Midbrain (tissue), 1 donor: Measurements from ENCODE around the gene TEKT4.
"Not testable (repeated sequence)": the region's sequence is repeated elsewhere in the genome, so short reads cannot be mapped to it uniquely, and the experiment has no call there.

Experiments used
- DNase-seq: peaks from one replicate; lab custom pipeline; 2025; lab: John Stamatoyannopoulos, UW

The TEKT4 gene, protein sequence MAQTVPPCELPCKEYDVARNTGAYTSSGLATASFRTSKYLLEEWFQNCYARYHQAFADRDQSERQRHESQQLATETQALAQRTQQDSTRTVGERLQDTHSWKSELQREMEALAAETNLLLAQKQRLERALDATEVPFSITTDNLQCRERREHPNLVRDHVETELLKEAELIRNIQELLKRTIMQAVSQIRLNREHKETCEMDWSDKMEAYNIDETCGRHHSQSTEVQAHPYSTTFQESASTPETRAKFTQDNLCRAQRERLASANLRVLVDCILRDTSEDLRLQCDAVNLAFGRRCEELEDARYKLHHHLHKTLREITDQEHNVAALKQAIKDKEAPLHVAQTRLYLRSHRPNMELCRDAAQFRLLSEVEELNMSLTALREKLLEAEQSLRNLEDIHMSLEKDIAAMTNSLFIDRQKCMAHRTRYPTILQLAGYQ

DNA sequence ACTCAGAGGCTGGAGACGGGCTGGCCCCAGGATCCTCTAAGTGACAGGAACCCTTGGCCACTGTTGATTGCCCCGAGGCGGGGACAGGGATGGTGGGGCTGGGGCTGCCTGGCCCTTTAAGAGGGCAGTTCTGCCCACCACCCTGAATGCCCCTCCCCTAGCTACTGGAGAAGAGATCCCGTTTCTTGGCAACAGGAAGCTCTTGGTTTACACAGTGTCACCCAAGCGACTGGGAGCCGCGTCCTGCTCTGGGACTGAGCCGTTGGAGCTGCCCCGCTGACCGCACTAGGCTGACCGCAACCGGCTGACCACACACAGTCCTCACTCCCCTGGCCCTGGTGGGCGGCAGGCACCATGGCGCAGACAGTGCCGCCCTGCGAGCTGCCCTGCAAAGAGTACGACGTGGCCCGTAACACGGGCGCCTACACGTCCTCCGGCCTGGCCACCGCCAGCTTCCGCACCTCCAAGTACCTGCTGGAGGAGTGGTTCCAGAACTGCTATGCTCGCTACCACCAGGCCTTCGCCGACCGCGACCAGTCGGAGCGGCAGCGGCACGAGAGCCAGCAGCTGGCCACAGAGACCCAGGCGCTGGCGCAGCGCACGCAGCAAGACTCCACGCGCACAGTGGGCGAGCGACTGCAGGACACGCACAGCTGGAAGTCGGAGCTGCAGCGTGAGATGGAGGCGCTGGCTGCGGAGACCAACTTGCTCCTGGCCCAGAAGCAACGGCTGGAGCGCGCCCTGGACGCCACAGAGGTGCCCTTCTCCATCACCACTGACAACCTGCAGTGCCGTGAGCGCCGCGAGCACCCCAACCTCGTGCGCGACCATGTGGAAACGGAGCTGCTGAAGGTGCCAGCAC, at the start of gene TEKT4:
Gene TEKT4 (plus strand): TSS at position 205 of the 862 bp plus-strand sequence. CDS start 150 bp downstream, at position 355.
- no peak for DNase-seq

DNA sequence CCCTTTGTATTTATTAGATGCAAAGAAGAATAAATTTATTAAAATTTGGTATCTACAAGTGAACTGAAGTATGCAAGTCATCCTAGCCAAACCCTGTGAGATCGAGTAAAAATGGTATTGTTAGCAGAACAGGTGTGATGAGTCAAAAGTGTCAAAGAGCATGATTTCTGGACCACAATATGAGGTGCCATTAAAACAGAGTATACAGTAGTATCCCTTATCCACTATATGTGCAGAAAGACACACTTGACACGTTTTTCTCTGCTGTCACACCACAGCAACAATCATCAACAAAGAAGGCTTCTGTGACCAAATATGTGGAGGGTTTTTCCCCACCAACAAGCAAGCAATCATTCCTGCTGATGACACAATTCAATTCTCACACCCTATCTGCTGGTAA, 32.0 kb upstream of the TEKT4 start:
- not testable (repeated sequence) for DNase-seq

DNA sequence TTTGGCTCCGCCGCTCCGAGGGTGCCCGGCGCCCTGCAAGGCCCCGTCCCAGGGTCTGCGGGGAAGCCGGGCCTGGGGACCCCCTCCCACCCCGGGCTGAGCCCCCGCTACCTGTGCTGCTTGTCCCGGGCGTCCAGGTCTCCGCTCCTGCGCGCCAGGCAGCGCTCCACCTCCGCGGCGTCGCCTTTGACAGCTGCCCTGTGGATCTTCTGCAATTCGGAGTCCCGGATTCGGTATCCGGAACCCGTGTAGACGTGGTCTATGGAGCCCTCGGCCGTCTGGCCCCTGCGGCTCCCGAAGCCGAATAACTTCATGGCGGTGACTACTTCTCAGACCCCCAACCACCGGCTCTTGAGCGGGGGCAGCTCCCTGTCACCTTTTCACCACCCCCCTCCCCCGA, 14.4 kb upstream of the TEKT4 start:
- DNase-seq: not testable (repeated sequence)

DNA sequence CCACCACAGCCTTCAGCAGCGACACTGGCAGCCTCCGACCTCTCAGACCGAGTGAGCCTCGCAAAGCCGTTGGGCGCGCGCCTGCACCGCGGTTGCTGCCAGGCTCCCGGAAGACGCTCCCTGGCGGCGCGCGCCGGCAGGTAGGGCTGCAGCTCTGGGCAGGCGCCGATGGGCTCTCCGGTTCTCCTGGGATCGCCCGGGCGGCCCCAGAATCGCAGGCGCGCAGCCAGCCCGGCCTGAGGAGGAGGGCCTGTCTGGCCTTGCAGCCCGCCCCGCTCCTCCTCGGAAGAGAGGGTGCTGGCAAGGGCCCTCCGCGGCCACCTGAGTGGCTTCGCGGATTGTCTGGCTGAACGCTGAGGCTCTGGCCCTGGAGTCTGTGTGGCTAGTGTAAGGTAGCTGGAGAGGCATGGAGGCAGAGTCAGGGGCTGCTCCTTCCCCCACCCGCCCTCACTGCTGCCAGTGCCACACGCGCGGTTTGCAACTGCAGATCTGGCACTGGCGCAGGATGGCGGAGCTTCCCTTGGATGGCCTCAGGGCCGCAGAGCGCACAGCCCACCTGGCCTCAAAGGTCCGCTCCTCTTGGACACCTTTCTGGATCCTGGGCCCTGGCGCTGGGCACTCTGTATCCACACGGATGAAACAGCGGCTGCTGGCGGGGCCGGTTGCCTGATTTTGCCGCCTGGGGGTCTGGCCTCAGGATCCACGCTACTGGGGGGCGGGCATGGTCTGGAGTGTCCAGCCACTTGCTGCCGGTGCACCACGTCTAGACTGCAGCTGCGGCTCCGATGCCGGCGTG, 13.7 kb upstream of the TEKT4 start:
- not testable (repeated sequence) for DNase-seq

DNA sequence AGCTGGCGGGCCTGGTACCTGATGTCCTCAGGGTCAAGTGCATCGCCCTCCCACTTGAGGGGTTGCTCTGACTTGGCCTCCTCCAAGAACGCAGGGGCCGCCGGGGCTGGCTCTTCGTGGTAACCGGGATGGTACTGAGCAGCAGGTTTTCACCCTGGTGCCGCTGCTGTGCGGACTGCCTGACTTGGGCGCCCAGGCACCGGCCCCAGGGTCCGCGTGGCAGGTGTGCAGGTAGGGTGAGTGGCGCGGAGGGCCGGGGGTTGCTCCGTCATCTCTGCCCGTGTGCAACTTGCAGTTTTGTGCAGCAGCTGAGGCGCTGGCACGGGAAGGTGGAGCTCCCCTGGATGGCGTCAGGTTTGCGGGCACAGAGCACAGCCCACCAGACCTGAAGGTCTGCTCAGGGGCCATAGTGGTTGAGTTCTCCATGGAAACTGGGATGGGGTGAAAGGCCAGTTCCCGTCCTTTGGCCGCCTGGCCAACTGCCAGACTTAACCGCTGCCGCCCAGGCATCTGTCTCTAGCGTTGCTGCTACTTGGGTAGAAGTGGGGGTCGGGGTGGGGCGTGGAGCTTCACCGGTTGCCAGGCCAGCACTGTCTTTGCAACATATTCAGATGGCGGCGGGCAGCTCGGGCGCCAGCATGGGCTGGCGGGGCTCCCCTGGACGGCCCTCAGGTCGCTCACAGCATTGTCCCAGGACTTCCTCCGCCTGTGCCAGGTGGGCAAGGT, 12.9 kb upstream of the TEKT4 start:
- DNase-seq: not testable (repeated sequence)

DNA sequence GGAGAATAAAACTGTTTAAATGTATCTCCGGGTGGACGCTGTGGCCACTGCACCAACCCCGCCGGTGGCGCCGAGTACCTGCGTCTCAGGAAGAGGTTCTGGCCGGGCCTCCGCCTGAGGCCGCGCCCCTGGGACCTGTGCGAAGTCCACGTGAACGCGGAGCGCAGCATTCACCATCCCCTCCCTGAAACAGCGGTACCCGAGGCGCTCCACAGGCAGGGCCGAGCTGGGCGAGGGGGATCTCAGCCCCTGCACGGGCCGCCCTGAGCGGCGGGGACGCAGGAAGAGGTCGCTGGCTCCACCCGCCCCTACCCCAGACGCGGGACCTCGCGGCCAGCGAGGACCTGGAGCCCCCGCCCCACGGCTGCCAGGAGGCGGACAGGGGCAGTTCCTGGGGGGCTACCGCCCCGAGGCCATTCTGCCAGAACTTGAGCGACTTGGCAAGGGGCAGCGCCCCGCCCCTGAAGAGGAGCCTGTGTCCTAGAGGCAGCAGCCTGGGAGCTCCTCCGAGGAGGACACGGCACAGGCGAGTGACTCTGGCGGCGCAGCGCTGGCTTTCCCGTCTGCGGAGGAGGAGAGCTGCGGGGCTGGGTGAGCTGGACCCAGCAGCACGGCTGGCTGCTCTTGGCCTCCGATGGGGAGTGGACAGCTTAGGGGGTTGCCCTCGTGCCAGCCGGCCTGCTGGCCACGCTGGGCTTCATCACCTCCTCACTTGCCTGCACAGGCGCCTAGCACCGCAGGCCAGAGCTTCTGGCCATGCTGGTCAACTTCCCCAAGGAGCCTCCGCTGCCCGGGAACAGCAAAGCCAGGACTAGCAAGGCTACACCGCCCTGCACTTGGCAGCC, 9.7 kb upstream of the TEKT4 start:
- DNase-seq: no peak

DNA sequence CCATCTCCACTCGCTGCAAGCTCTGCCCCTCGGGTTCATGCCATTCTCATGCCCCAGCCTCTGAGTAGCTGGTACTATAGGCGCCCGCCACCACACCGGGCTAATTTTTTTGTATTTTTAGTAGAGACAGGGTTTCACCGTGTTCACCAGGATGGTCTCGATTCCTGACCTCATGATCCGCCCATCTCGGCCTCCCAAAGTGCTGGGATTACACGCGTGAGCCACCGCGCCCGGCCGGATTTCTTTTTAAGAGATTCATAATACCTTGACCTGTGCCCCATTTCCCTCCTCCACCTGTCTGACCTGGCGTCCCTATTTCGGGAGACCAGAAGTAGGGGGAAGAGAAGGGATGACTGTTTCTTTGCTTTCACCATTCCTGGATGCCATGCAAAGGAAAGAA, 8.3 kb upstream of the TEKT4 start:
- DNase-seq: not testable (repeated sequence)

DNA sequence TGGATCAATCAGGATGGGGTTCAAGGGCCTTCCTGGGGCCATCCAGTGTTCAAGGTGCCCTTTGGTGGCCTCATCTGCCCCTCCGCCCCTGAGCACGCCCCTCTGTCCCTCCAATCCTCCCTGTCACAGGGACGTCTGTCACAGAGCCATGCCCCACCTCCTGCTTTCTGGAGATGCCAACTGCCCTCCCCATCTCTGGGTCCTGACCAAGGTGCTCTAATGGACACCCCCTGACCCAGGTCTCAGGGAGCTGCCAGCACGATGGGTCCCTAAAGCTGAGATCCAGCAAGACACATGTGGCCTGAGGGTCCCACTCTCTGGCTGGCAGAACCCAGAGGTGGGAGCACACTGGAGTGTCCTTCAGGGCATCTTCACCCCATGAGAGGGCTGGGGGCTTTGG, 2.1 kb upstream of the TEKT4 start:
- DNase-seq: no peak

DNA sequence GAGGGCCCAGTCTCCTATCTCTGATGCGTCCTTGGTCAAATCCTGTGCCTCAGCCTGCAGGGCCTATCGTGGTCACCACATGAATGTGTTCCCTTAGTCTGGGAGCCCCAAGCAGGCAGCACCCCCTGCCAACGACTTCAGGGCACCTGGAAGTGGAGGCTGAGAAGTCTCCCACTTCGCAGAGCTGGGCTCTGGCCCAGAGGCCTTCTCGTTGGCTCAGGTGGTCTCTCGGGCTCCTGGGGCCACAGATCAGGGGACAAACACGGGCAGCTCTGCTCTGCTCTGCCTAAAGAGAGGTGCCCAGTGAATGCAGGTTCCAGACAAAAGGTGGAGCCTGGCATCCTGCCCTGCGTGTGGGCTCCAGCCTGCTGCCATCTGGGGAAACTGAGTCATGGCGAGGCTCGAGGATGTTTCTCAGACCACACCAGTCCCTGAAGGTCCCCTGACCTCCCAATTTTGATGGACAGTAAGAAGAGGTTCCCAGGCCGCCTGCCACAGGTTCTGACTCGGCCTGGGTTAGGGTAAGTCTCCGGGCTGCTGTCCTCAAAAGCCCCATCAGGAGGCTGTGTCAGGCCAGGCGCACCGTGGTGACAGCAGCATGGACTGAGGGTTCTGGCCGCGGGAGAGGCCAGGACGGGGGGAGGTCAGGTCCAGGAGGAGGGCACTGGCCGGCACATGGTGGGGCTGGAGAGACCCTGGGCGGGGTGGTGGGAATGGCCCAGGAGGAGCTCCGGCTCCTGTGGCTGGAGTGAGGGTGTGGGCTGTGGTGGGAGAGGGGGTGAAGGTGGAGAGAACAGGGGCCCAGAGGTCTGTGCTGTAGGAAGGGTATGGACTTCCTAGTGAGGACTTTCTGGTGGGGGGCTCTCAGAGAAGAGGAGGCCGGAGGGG, 1.4 kb upstream of the TEKT4 start:
- DNase-seq: no peak

DNA sequence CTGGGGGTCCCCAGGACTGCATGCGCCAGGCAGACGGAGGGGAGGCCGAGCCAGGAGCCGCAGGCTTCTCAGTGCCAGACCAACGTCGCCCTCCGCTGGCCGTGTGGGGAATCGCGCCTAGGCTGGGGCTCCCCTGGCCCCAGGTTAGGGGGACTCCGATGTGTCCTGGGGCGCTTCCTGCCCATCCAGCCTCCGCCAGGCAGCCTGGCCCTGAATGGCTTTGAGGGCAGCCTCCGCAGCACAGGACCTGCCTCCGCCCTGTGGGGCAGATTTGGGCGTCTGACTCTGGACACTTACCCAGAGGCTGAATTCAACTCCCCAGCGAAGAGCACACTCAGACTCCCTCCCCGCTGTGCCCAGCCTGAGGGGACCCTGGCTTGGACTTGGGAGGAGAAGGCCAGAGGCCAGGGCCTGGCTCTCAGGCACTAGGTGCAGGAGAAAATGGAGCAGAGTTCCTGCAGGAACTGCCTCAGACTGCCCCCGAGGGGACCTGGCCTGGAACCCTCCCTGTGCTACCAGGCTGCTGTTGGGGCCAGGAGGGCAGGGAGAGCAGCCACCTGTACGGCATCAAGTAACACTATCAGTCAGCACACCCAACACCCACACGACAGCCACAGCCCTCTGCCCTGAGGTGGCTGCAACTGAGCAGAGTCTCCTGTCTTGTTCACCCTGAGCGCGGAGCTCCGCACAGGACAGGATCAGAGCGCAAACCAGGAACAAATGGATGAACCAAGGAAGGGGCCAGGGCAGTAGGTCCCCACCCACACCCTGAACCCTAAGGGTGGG, 597 bp upstream of the TEKT4 start:
- DNase-seq: no peak

DNA sequence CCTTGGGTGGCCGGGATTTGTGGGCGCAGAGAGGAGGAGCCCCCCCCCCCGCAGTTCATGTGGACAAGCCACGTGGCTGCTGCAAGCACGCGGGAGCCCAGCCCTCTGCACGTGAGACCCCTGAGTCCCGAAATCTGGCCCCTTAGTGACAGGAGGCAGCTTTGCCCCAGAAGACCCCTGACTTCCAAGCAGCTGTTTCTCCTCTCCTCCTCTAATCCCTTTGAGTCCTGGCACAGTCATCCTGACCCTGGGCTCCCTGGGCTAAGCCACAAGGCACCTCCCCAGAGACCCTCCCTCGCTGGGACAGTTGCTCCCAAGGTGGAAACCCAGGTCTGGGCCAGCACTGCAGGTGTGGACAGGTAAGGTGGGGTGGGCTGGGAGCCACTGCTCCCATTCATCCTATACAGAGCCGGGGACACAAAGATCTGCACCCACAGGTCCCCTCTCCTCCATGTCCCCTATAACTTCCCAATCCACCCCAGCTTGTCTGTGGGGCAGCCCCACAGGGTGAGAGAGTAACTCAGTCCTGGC, 923 bp downstream of the TEKT4 start:
- DNase-seq: no peak

DNA sequence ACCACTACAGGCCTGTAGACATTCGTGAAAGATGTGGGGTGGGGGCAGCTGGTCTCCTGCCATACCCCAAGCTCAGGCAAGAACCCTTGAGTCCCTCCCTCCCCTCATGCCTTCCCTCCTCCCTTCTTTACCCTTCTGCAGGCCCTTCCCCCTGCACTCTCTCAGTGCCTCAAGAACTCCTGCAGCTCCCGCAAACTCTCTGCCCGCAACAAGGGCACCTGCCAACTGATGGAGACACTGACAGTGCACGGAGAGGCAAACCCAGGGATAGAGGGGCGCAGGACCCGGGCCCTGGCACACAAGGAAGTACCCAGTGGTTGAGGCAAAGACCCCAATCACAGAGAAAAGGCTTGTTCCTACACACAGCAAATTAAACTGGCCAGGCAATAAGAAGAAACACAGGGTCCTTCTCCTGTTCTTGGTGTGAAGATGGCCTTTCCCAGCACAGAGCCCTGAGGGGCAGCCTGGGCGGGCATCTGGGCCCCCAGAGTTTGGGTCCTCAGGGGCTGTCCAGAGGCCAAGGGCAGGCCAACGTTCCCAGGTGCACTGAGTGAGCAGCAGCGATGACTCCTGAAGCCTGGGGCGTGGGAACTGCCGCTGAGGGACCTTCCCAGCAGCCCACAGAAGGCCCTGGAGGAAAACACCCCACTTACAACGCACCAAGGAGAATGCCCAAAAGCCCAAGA, 1.6 kb downstream of the TEKT4 start:
- DNase-seq: no peak

DNA sequence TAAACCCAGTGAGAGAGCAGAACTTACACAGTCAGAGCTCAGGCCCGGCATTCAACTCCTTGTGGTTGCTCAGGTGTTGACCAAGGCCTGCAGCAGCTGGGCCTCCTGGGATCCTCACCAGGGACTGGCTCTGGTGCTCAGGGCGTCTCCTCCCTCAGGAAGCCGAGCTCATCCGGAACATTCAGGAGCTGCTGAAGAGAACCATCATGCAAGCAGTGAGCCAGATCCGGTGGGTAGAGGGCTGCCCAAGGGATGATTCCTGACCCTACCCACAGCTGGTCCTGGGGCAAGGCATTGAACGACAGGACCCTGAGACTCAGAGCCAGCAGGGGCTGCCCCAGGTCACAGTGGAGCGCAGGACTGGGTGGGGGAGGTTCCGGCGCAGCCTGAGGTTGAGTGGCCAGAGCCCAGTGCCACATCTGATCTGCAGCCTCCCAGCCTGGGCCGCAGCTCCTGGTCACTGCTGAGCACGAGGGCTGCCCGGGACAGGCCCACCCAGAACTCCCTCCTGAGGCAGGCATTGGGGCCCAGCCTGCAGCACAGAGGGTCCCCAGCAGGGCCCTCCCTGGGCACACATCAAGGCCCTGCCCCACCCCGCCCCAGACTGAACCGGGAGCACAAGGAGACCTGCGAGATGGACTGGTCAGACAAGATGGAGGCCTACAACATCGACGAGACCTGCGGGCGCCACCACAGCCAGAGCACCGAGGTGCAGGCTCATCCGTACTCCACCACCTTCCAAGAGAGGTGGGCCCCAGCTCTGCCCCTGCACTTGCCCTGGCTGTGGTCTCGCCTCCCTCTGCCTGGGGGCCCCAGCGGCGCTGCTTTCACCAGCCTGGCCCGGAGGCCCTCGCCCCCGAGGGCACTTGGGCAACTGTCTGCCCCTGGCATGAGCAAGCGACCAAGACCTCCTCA, 2.4 kb downstream of the TEKT4 start:
- DNase-seq: no peak

DNA sequence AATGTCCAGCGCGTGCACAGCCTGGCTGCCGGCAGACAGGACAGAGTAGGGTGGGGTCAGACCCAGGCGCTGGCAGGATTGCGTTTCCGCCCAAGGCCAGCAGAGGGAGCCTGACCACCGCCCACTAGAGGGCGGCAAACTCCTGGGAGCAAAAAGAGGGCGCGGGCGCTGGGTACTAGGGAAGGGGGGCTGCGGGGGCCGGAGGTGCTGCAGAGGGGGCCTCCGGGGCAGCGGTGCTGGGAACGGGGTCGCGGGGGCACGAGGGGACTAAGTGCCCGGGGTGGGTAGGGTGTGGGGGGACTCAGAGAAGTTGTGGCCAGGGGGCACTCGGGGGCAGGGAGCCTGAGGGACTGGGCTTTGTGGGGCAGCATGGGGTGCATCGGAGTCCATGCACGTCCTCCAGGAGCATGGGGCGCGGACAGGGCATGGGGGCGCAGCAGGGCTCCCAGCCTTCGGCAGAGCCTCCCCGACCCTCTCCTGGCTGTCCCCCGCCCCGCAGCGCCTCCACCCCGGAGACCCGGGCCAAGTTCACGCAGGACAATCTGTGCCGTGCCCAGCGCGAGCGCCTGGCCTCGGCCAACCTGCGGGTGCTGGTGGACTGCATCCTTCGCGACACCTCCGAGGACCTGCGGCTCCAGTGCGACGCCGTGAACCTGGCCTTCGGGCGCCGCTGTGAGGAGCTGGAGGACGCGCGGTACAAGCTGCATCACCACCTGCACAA, 3.2 kb downstream of the TEKT4 start:
- peak; percentile 29 for DNase-seq

DNA sequence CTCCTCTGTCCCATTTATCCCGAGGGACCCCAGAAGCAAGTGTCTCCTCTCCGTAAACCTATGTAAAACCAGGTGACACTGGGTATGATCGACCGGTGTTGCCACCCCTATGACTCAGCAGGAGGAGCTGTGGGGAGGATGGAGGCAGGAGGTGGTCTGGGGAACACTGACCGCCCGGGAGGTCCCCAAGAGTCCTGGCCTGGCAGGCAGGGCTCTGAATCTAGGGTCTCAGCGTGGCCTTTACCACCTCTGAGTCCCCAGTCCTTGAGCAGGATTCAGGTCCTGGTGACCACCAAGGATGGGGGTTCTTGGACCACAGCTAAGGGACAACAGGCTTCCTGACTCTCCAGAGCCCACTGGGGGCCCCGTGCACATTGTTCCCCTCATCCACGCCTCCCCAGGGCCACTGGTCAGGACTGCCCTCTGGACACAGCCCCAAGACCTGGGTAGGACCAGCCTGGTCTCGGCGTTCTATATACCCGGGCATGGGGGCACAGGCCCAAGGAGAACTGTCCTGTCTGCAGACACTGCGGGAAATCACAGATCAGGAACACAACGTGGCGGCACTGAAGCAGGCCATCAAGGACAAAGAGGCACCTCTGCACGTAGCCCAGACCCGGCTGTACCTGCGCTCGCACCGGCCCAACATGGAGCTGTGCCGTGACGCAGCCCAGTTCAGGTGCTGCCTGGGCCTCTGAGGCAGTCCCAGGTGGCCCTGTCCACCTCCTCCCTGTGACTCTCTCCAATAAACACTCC, 4.0 kb downstream of the TEKT4 start:
- no peak for DNase-seq
